ENCODE measurements around the gene ATP9B. TPM values are rescaled to one million over a fixed set of nuclear protein-coding genes. Genes with fewer than 3 reads are reported as not detected.

The ATP9B gene
- polyA plus RNA-seq, 3 donors: 7.2 to 20.3 (median 14.0) TPM

- H4K20me1 ChIP-seq (ENCODE audit: insufficient read depth, low read length): no peaks in the 10 kb centered on the region
- no peak overlapping the region for H3K4me3 ChIP-seq (replicated peaks in 1 of 3; ENCODE audit: low read depth in 2 of 3, low read length in 3 of 3)
- H3K9ac ChIP-seq (ENCODE audit: insufficient read depth, low read length, poor library complexity, severe bottlenecking): no peak overlapping the region
- no peaks in the 10 kb centered on the region for H3K4me1 Mint-ChIP-seq
- H3K27ac Mint-ChIP-seq: no peak overlapping the region
- intact Hi-C loops (cut with micrococcal nuclease): no loop called here
- no peaks in the 10 kb centered on the region for H3K4me1 ChIP-seq (ENCODE audit: control insufficient read depth in 1 of 2, insufficient read depth in 2 of 2, low read length in 2 of 2)
- H3K27me3 Mint-ChIP-seq (ENCODE audit: low read depth in 3 of 3): no peaks in the 10 kb centered on the region
- TF ChIP-seq, protein P1, sequence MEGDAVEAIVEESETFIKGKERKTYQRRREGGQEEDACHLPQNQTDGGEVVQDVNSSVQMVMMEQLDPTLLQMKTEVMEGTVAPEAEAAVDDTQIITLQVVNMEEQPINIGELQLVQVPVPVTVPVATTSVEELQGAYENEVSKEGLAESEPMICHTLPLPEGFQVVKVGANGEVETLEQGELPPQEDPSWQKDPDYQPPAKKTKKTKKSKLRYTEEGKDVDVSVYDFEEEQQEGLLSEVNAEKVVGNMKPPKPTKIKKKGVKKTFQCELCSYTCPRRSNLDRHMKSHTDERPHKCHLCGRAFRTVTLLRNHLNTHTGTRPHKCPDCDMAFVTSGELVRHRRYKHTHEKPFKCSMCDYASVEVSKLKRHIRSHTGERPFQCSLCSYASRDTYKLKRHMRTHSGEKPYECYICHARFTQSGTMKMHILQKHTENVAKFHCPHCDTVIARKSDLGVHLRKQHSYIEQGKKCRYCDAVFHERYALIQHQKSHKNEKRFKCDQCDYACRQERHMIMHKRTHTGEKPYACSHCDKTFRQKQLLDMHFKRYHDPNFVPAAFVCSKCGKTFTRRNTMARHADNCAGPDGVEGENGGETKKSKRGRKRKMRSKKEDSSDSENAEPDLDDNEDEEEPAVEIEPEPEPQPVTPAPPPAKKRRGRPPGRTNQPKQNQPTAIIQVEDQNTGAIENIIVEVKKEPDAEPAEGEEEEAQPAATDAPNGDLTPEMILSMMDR (IDR thresholded peaks at IDR 0.05): no peak
- H3K36me3 ChIP-seq (replicated peaks in 1 of 2; ENCODE audit: control insufficient read depth in 1 of 2, insufficient read depth in 2 of 2, low read length in 2 of 2): peaks cover 33 to 81% of the 10 kb centered on the region in 2 donors
- no peaks in the 10 kb centered on the region for H3K79me2 ChIP-seq (ENCODE audit: insufficient read depth, low read length)
- H3K9me3 ChIP-seq (replicated peaks in 1 of 2; ENCODE audit: control insufficient read depth in 1 of 2, insufficient read depth in 1 of 2, low read length in 2 of 2): peaks cover 6 to 13% of the 10 kb centered on the region in 2 donors
- no peak for DNase-seq
- 97% methylated on average over 19 of the region's 29 CpGs for WGBS (ENCODE audit: insufficient coverage)
- H3K27me3 ChIP-seq (ENCODE audit: control insufficient read depth in 2 of 2, insufficient read depth in 2 of 2, low read length in 2 of 2): no peaks in the 10 kb centered on the region
- H3K4me2 ChIP-seq (replicated peaks; ENCODE audit: extremely low read depth, low read length, poor library complexity, severe bottlenecking): no peak overlapping the region
- H3K27ac ChIP-seq (ENCODE audit: low read depth in 1 of 2, low read length in 2 of 2): no peak overlapping the region
- peaks cover 61 to 86% of the 10 kb centered on the region in 2 donors for H3K36me3 Mint-ChIP-seq
- H3K9me3 Mint-ChIP-seq: peaks cover 6 to 14% (median 12%) of the 10 kb centered on the region in 7 donors
- no peak overlapping the region for H2AFZ ChIP-seq (ENCODE audit: insufficient read depth, low read depth, low read length, poor library complexity, severe bottlenecking)
- no peak overlapping the region for H3K4me3 Mint-ChIP-seq
Measured at GRCh38 chr18:79334496-79335233, 265.5 kb downstream of the ATP9B start.

DNA sequence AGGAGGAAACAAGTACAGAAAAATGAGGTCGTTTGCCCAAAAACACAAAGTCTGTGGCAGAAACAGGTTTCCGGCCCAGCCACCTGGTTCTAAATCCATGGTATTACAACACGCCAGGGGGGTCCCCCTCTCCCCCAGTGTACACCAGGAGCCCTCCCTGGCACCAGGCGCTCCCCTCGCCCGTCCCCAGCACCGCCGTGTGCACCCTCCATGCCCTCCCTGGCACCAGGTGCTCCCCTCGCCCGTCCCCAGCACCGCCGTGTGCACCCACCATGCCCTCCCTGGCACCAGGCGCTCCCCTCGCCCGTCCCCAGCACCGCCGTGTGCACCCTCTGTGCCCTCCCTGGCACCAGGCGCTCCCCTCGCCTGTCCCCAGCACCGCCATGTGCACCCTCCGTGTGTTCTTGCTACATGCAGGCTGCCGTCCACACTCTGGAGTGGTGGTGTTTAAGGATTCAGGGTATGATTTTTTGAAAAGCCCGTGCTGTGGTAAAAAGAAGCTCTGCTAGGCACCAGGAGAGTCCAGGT, 266.7 kb downstream of the ATP9B start:
- no peak overlapping the region for H3K4me3 ChIP-seq (replicated peaks in 1 of 3; ENCODE audit: low read depth in 2 of 3, low read length in 3 of 3)
- peaks cover 54 to 81% of the 10 kb centered on the region in 2 donors for H3K36me3 Mint-ChIP-seq
- no peaks in the 10 kb centered on the region for H3K27me3 Mint-ChIP-seq (ENCODE audit: low read depth in 3 of 3)
- H3K9me3 Mint-ChIP-seq: peaks cover 6 to 14% (median 12%) of the 10 kb centered on the region in 7 donors
- H3K9ac ChIP-seq (ENCODE audit: insufficient read depth, low read length, poor library complexity, severe bottlenecking): no peak overlapping the region
- H3K27me3 ChIP-seq (ENCODE audit: control insufficient read depth in 2 of 2, insufficient read depth in 2 of 2, low read length in 2 of 2): no peaks in the 10 kb centered on the region
- DNase-seq: no peak
- no peak overlapping the region for H3K4me2 ChIP-seq (replicated peaks; ENCODE audit: extremely low read depth, low read length, poor library complexity, severe bottlenecking)
- no peak overlapping the region for H3K27ac Mint-ChIP-seq
- no peak overlapping the region for H3K4me3 Mint-ChIP-seq
- no peak overlapping the region for H2AFZ ChIP-seq (ENCODE audit: insufficient read depth, low read depth, low read length, poor library complexity, severe bottlenecking)
- TF ChIP-seq, protein P1 (IDR thresholded peaks at IDR 0.05): no peak
- no peaks in the 10 kb centered on the region for H4K20me1 ChIP-seq (ENCODE audit: insufficient read depth, low read length)
- H3K4me1 ChIP-seq (ENCODE audit: control insufficient read depth in 1 of 2, insufficient read depth in 2 of 2, low read length in 2 of 2): no peaks in the 10 kb centered on the region
- 91% methylated on average over 20 of the region's 23 CpGs for WGBS (ENCODE audit: insufficient coverage)
- peaks cover 27 to 80% of the 10 kb centered on the region in 2 donors for H3K36me3 ChIP-seq (replicated peaks in 1 of 2; ENCODE audit: control insufficient read depth in 1 of 2, insufficient read depth in 2 of 2, low read length in 2 of 2)
- H3K4me1 Mint-ChIP-seq: no peaks in the 10 kb centered on the region
- no peaks in the 10 kb centered on the region for H3K79me2 ChIP-seq (ENCODE audit: insufficient read depth, low read length)
- peaks cover 6 to 14% of the 10 kb centered on the region in 2 donors for H3K9me3 ChIP-seq (replicated peaks in 1 of 2; ENCODE audit: control insufficient read depth in 1 of 2, insufficient read depth in 1 of 2, low read length in 2 of 2)
- H3K27ac ChIP-seq (ENCODE audit: low read depth in 1 of 2, low read length in 2 of 2): no peak overlapping the region
- intact Hi-C loops (cut with micrococcal nuclease): no loop called here

Data from CD14-positive monocyte (primary cell).